DMS 273 (cell line): Measurements from ENCODE around the gene APOL4.
"Not testable (repeated sequence)": the region's sequence is repeated elsewhere in the genome, so short reads cannot be mapped to it uniquely, and the experiment has no call there.

Experiments
- DNase-seq: peaks from one replicate; lab custom pipeline; 2025; ENCODE audit not compliant: unreplicated experiment; lab: John Stamatoyannopoulos, UW

The APOL4 gene

GRCh38 chr22:36156515-36157419, 44.8 kb downstream of the APOL4 start:
- peak; percentile 49 for DNase-seq

- DNase-seq, result no peak
Observed at GRCh38 chr22:36156119-36156514, 45.5 kb downstream of the APOL4 start.

- DNase-seq, result no peak
Observed at GRCh38 chr22:36155702-36156101, 45.9 kb downstream of the APOL4 start.

GRCh38 chr22:36154423-36154945, 47.1 kb downstream of the APOL4 start:
- no peak for DNase-seq

GRCh38 chr22:36153501-36154422, 47.8 kb downstream of the APOL4 start:
- DNase-seq, result no peak

- DNase-seq, result not testable (repeated sequence)
Observed at GRCh38 chr22:36152821-36153220, 48.8 kb downstream of the APOL4 start.

- no peak for DNase-seq
Observed at GRCh38 chr22:36152088-36152487, 49.5 kb downstream of the APOL4 start.

- no peak for DNase-seq
Observed at GRCh38 chr22:36151006-36151595, 50.5 kb downstream of the APOL4 start.

- no peak for DNase-seq
Observed at GRCh38 chr22:36149441-36149840, 52.2 kb downstream of the APOL4 start.

GRCh38 chr22:36148411-36148810, 53.2 kb downstream of the APOL4 start:
- DNase-seq, result no peak

- DNase-seq, result peak; percentile 7
Observed at GRCh38 chr22:36147196-36147791, 54.3 kb downstream of the APOL4 start.

- no peak for DNase-seq
Observed at GRCh38 chr22:36145881-36146280, 55.7 kb downstream of the APOL4 start.

- DNase-seq, result peak; percentile 59
Observed at GRCh38 chr22:36144886-36145541, 56.6 kb downstream of the APOL4 start.

- no peak for DNase-seq
Observed at GRCh38 chr22:36143956-36144355, 57.7 kb downstream of the APOL4 start.

GRCh38 chr22:36143066-36143815, 58.4 kb downstream of the APOL4 start:
- no peak for DNase-seq

- no peak for DNase-seq
Observed at GRCh38 chr22:36141481-36141880, 60.1 kb downstream of the APOL4 start.
